SK-N-SH treated with all-trans-retinoic acid at 6 μM for 48 hours (cell line): ENCODE data around the gene LMO7.

ENCODE experiments used
- ATAC-seq: fragments of 200-7000 bp; cut with Tn5 transposase; 3 replicates; pipeline ENCODE4 v1.9.1; 2020; ENCODE audit warnings: mild to moderate bottlenecking, moderate library complexity
- ARNTL ChIP-seq: fragments of 450-650 bp; formaldehyde crosslinking; IDR thresholded peaks from 2 replicates; pipeline ENCODE4 v1.5.0; 2020; ENCODE audit warnings: low read depth, mild to moderate bottlenecking, moderate library complexity, borderline replicate concordance
- BACH2 ChIP-seq: fragments of 250-450 bp; sonication (Bioruptor Pico); IDR thresholded peaks from 2 replicates; pipeline ENCODE4 v1.9.0; 2021; ENCODE audit warnings: mild to moderate bottlenecking, borderline replicate concordance
- CREB5 ChIP-seq: fragments of 250-450 bp; sonication (Bioruptor Pico); IDR thresholded peaks from 2 replicates; pipeline ENCODE4 v1.5.1; 2020; ENCODE audit warnings: low read depth, mild to moderate bottlenecking, moderate library complexity
- CSDC2 ChIP-seq: fragments of 250-450 bp; sonication (Bioruptor Pico); IDR thresholded peaks from 2 replicates; pipeline ENCODE4 v1.5.0; 2020; ENCODE audit warnings: mild to moderate bottlenecking, moderate library complexity
- CSRNP3 ChIP-seq: fragments of 250-450 bp; sonication (Bioruptor Pico); IDR thresholded peaks from 2 replicates; pipeline ENCODE4 v1.5.1; 2021; ENCODE audit warnings: mild to moderate bottlenecking, moderate library complexity
- ESRRG ChIP-seq: fragments of 250-450 bp; sonication (Bioruptor Pico); IDR thresholded peaks from 2 replicates; pipeline ENCODE4 v1.6.1; 2021; ENCODE audit warnings: mild to moderate bottlenecking
- GLIS3 ChIP-seq: fragments of 250-450 bp; sonication (Bioruptor Pico); IDR thresholded peaks from 2 replicates; pipeline ENCODE4 v1.5.0; 2020; ENCODE audit warnings: mild to moderate bottlenecking, moderate library complexity
- ISL1 ChIP-seq: fragments of 250-450 bp; sonication (Bioruptor Pico); IDR thresholded peaks from 2 replicates; pipeline ENCODE4 v2.1.2; 2022; ENCODE audit warnings: mild to moderate bottlenecking, moderate library complexity
- OSR1 ChIP-seq: fragments of 250-450 bp; sonication (Bioruptor Pico); IDR thresholded peaks from 2 replicates; pipeline ENCODE4 v1.8.0; 2022; ENCODE audit warnings: moderate library complexity, mild to moderate bottlenecking, inconsistent platforms
- PATZ1 ChIP-seq: fragments of 250-450 bp; sonication (Bioruptor Pico); IDR thresholded peaks from 2 replicates; pipeline ENCODE4 v1.8.0; 2020; ENCODE audit warnings: mild to moderate bottlenecking, moderate library complexity, borderline replicate concordance
- POU6F1 ChIP-seq: fragments of 250-450 bp; sonication (Bioruptor Pico); IDR thresholded peaks from 2 replicates; pipeline ENCODE4 v1.8.0; 2021; ENCODE audit warnings: low read depth, mild to moderate bottlenecking, moderate library complexity, borderline replicate concordance
- PPARA ChIP-seq: fragments of 250-450 bp; sonication (Bioruptor Pico); IDR thresholded peaks from 2 replicates; pipeline ENCODE4 v1.5.0; 2020; ENCODE audit warnings: mild to moderate bottlenecking, borderline replicate concordance
- RARB ChIP-seq: fragments of 250-450 bp; sonication (Bioruptor Pico); IDR thresholded peaks from 2 replicates; pipeline ENCODE4 v1.8.0; 2021; ENCODE audit warnings: mild to moderate bottlenecking, moderate library complexity
- SNAI2 ChIP-seq: fragments of 250-450 bp; sonication (Bioruptor Pico); IDR thresholded peaks from 2 replicates; pipeline ENCODE4 v1.5.0; 2020; ENCODE audit warnings: mild to moderate bottlenecking, moderate library complexity
- TCF4 ChIP-seq: fragments of 250-450 bp; sonication (Bioruptor Pico); IDR thresholded peaks from 2 replicates; pipeline ENCODE4 v1.8.0; 2021; ENCODE audit warnings: mild to moderate bottlenecking, moderate library complexity, borderline replicate concordance
- TOX ChIP-seq: fragments of 250-450 bp; sonication (Bioruptor Pico); IDR thresholded peaks from 2 replicates; pipeline ENCODE4 v1.8.0; 2021; ENCODE audit warnings: mild to moderate bottlenecking, moderate library complexity, borderline replicate concordance
- TSHZ2 ChIP-seq: fragments of 250-450 bp; sonication (Bioruptor Pico); IDR thresholded peaks from 2 replicates; pipeline ENCODE4 v1.5.0; 2020; ENCODE audit warnings: mild to moderate bottlenecking, moderate library complexity
- ZC3H10 ChIP-seq: fragments of 250-450 bp; sonication (Bioruptor Pico); IDR thresholded peaks from 2 replicates; pipeline ENCODE4 v1.5.1; 2021; ENCODE audit warnings: mild to moderate bottlenecking, moderate library complexity
- ZFP3 ChIP-seq: fragments of 250-450 bp; sonication (Bioruptor Pico); IDR thresholded peaks from 2 replicates; pipeline ENCODE4 v1.5.0; 2020; ENCODE audit warnings: mild to moderate bottlenecking, moderate library complexity
- ZFP30 ChIP-seq: fragments of 450-650 bp; formaldehyde crosslinking; IDR thresholded peaks from 2 replicates; pipeline ENCODE4 v1.5.0; 2022; ENCODE audit warnings: mild to moderate bottlenecking, moderate library complexity
- ZNF565 ChIP-seq: fragments of 450-650 bp; formaldehyde crosslinking; conservative IDR thresholded peaks from 2 replicates; pipeline ENCODE4 v1.5.0; 2020; ENCODE audit warnings: low read depth, mild to moderate bottlenecking, moderate library complexity
- ZNF70 ChIP-seq: fragments of 450-650 bp; formaldehyde crosslinking; IDR thresholded peaks from 2 replicates; pipeline ENCODE4 v1.5.0; 2020; ENCODE audit warnings: mild to moderate bottlenecking, moderate library complexity
- ZNF8 ChIP-seq: fragments of 450-650 bp; formaldehyde crosslinking; IDR thresholded peaks from 2 replicates; pipeline ENCODE4 v1.5.0; 2020; ENCODE audit warnings: mild to moderate bottlenecking, moderate library complexity

LMO7 gene

GRCh38 chr13:75612354-75612753 lies 23.8 kb upstream of the LMO7 start:
- ATAC-seq: no peak
- TF ChIP-seq TCF4 (CRISPR knock-in tag) (no peak), SNAI2 (no peak), GLIS3 (CRISPR knock-in tag) (no peak), ZC3H10 (no peak), ZNF565 (CRISPR knock-in tag) (no peak), ZNF8 (no peak), PPARA (CRISPR knock-in tag) (no peak), CREB5 (no peak), TOX (no peak), ISL1 (CRISPR knock-in tag) (no peak), CSRNP3 (CRISPR knock-in tag) (no peak), ZNF70 (CRISPR knock-in tag) (no peak), ARNTL (CRISPR knock-in tag) (no peak), RARB (no peak), ZFP3 (CRISPR knock-in tag) (no peak), ZFP30 (no peak), ESRRG (CRISPR knock-in tag) (no peak)

- ATAC-seq: no peak
- no peak for TF ChIP-seq TSHZ2 (CRISPR knock-in tag)
- no peak for TF ChIP-seq BACH2 (CRISPR knock-in tag)
- TF ChIP-seq POU6F1: no peak
- no peak for TF ChIP-seq ZNF70 (CRISPR knock-in tag)
- no peak for TF ChIP-seq OSR1 (CRISPR knock-in tag)
- no peak for TF ChIP-seq SNAI2
- no peak for TF ChIP-seq ZC3H10
- TF ChIP-seq CSDC2 (CRISPR knock-in tag): no peak
- no peak for TF ChIP-seq ZNF8
- TF ChIP-seq PATZ1 (CRISPR knock-in tag): no peak
Measured at GRCh38 chr13:75617230-75617629, 18.9 kb upstream of the LMO7 start.

- TF ChIP-seq TCF4 (CRISPR knock-in tag): no peak
- TF ChIP-seq ESRRG (CRISPR knock-in tag): no peak
- no peak for TF ChIP-seq ZFP3 (CRISPR knock-in tag)
- TF ChIP-seq CSDC2 (CRISPR knock-in tag): no peak
- no peak for TF ChIP-seq RARB
- no peak for ATAC-seq
Measured at GRCh38 chr13:75618308-75618707, 17.8 kb upstream of the LMO7 start.
